GM19238 (cell line): ENCODE data around the gene FOXA3.
"Not testable (repeated sequence)": the region's sequence is repeated elsewhere in the genome, so short reads cannot be mapped to it uniquely, and the experiment has no call there.

Experiments used
- DNase-seq: peaks from one replicate; pipeline ENCODE4 v3.0.0; 2011; ENCODE audit warnings: low spot score; ENCODE audit not compliant: insufficient read length

FOXA3 gene

DNA sequence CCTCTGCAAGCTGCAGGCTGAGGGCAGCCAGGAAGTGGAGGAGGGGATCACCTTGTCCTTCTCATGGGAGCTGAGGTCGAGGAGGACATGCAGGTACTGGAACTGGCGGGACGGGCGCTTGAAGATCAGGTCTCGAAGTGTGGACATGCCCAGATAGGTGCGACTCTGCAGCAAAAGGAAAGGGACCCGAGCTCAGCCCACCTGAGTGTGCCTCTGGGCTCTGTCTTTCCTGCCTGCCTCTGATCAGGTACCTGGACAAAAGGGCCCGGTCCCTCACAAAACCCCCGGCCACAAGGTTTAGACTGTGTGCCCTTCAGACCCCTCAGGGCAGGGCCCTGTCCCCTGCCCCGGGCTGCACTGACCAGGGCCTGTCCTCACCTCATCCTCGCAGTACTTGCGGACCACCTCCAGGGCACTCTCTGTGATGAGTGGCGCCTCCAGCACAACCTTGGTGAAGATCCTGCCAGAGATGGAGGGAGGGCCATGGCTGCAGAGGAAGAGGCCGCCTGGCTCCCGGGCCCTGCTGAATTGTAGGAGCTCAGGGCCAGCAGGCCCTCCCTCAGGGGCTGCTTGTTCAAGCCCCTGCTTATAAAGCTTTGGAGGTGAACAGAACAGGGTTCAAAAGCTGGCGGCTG lies 36.5 kb upstream of the FOXA3 start:
- DNase-seq, result no peak

- no peak for DNase-seq
Measured at GRCh38 chr19:45828523-45828922, 35.6 kb upstream of the FOXA3 start.

- DNase-seq, result no peak
Measured at GRCh38 chr19:45828945-45829344, 35.2 kb upstream of the FOXA3 start.

- DNase-seq, result no peak
Measured at GRCh38 chr19:45834970-45835369, 29.2 kb upstream of the FOXA3 start.

GRCh38 chr19:45842198-45842597 lies 21.9 kb upstream of the FOXA3 start:
- no peak for DNase-seq

DNA sequence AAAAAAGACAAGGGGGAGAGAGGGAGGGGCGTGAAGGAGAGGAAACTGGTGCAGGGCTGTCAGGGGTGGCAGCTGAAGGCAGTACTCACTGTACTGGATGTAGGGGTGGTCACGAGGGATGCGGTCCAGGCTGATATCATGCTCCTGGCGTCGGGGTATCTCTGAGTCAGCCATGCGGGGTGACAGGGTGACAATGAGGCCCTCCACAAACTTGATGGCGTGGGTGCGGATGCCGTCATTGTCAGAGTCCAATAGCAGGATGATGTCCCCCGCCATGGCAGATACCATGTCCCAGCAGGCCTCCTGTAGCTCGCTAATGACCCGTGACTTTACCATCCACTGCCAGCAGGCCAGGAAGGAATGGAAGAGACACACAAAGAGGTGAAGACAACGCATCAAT lies 16.5 kb upstream of the FOXA3 start:
- DNase-seq, result no peak

DNA sequence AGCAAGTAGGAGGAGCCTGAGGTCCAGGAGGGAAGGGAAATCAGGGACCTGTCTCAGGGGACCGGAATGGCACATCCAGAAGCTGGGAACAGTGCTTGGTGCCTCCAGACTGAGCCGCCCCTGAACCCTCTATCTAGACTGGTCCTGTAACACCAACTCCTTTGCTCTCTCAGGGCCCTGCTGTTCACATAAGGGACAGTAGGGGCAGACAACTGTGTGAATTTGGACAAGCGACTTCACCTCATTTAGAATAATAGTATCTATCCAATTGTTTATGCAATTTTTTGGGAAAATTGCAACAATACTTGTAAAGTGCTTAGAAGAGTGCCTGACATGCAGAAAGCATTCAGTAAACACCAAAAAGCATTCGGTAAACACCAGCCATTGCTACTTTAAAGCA lies 15.2 kb upstream of the FOXA3 start:
- DNase-seq, result no peak

GRCh38 chr19:45852145-45852750 lies 11.9 kb upstream of the FOXA3 start:
- no peak for DNase-seq

DNA sequence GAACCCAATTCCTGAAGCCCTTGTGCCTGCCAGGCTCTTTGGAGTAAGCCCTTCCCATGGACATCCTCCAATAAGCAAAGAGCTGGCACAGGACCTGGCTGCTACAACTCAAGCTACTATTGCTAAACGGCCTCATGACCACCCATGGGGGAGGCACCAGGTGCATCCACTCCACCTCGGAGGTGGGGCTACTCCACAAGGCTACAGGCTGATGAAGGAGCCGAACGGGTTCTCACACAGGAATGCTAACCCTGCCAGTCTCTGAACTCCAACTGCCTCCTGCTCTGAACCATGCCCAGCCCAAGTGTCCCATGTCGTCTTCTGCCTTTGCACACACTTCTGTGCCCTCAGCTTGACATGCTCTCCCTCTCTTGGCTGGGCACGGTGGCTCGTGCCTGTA lies 11.1 kb upstream of the FOXA3 start:
- no peak for DNase-seq

DNA sequence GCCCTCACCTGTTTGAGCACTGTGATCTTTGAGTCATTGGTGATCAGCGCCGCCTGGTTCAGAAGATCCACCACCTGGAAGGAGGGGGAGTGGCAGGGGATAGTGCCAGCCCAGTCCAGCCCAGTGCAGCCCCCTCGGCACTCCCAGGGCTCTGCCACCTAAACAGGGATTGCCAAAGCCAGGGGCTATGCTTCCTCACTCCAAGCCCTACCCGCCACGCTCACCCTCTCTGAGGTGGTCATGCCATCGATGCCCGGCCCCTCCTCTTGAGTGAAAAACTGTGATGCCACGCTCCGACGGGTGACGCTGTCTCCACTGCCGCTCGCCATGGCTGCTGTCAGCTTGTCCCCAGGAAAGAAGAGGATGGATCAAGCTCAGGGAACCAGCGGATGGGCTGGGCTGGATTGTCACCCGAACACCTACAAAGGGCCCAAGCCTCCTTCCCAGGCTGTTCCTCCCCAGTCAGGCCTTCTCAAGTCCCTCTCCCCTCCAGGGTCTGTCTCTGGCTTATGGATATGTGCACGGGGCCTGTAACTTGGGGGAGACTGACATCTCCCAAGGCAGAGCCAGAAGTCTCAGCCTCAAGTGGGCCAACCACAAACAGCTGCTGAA lies 9.9 kb upstream of the FOXA3 start:
- no peak for DNase-seq

DNA sequence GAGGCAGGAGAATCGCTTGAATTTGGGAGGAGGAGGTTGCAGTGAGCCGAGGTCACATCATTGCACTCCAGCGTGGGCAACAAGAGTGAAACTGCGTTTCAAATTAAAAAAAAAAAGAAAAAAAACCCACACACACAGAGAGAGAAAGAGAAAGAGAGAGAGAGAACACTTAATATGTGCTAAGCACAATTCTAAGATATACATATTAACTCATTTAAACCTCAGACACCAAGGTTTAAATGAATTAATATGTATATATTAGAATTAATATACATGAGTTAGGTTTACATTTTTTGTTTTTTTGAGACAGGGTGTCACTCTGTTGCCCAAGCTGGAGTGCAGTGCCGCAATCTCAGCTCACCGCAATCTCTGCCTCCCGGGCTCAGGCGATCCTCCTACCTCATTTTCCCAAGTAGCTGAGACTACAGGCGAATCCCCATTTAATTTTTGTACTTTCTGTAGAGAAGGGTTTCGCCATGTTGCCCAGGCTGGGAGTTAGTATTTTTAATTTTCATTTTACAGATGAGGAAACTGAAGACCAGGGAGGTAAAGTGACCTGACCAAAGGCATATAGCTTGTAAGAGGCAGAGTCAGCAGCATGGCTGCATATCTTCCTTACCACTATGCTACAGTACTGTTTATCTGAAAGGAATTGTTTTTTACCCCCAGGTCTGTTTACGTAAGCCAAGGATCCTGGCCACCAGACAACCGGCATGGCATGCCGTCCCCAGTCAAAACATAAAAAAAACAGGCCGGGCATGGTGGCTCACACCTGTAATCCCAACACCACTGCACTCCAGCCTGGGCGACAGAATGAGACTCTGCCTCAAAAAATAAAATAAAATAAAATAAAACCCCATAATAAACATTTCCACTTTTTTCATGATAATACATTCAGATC lies 3.5 kb upstream of the FOXA3 start:
- no peak for DNase-seq

GRCh38 chr19:45862271-45862563 lies 1.9 kb upstream of the FOXA3 start:
- no peak for DNase-seq

GRCh38 chr19:45862564-45863334 lies 1.4 kb upstream of the FOXA3 start, which contains the start of gene SYMPK:
Gene SYMPK (minus strand): TSS chr19:45863147. CDS start chr19:45854495, 8,652 bp downstream.
- peak; percentile 100 for DNase-seq

- no peak for DNase-seq
Measured at GRCh38 chr19:45863335-45863839, 739 bp upstream of the FOXA3 start.

DNA sequence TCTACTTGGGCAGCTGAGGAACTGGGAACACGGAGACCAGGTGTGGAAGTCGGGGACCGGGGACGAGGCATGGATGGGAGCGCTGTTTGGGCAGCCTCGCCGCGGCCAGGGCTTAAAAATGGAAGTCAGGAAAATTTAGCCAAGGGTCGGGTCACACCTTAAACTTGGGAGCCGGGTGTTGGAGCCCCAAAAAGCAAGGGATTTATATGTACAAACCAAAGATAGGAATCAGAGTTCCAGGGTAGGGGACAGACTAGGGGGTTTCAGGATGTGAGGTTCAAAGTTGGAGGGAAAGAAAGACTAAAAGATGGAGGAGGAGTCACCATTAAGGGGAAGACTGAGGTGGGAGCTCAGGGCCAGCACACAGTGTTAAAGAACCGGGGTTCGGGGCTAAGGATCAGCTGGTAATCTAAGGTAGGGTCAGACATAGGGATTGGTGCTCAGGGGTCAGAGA lies 530 bp downstream of the FOXA3 start:
- no peak for DNase-seq

- no peak for DNase-seq
Measured at GRCh38 chr19:45865269-45865948, 1.3 kb downstream of the FOXA3 start.

DNA sequence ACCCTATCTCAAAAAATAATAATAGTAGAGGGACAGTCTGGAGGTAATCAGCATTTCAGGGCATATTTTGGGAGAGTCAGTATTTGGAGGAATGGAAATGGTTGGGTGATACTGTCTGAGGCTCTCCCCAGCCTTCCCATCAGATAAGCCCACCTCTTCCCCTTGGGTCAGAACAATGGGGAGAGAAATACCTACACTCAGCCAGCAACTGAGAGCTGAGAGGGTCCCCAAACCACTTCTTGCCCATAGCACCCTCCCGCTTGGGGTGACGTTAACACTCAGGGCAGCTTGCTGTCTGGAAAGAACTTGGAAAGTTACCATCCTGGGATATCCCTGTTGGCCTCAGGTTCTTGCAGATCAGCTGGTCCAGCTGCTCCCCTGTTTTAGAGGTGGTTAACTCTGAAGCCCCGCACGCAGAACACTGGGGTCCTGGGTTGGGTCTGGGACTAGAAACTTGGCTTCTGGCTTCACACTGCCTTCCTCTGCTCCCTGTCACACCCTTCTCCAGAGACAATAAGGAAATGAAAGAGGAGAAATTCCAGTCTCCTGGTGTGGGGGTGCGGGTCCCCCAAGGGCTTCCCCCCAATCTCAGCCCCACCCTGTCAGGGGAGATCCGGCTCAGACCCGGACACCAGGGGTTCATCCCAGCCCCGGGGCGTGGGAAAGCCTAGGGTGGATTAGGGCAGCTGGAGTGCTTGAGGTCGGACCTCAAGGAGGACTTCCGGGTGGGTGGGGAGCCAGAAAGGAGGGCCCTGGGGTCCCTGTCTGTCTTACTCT lies 2.5 kb downstream of the FOXA3 start:
- DNase-seq, result no peak

- DNase-seq, result not testable (repeated sequence)
Measured at GRCh38 chr19:45867241-45867640, 3.1 kb downstream of the FOXA3 start.

DNA sequence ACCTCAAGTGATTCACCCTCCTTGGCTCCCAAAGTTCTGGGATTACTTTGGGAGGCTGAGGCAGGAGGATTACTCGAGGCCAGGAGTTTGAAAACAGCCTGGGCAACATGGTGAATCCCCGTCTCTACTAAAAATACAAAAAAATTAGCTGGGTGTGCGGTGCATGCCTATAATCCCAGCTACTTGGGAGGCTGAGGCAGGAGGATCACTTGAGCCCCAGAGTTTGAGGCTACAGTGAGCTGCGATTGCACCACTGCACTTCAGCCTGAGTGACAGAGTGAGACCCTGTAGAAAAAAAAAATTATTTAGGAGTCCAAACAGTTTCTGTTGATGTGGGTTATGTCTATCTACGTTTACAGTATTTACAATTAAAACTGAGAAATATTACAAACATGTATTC lies 6.7 kb downstream of the FOXA3 start:
- no peak for DNase-seq
